K562 (cell line): ENCODE measurements around the gene AP5Z1. TPM values are rescaled to one million over a fixed set of nuclear protein-coding genes. Genes with fewer than 3 reads are reported as not detected.

Experiments used
- ATAC-seq: fragments of 200-7000 bp; cut with Tn5 transposase; 3 replicates; pipeline ENCODE4 v1.9.1; 2020; ENCODE audit warnings: moderate library complexity
- BruUV-seq: library from RNA; stranded (reverse); fragments of 400-500 nt; replicated peaks from 2 replicates; lab custom pipeline; 2021; lab: Mats Ljungman, UMichigan
- CTCF ChIA-PET: fragments of 300-600 bp; formaldehyde crosslinking; extraction: SDS; loops from one replicate; lab custom pipeline; 2021; ENCODE audit warnings: low intra/inter-chr PET ratio; lab: Yijun Ruan, JAX
- POLR2A ChIA-PET: fragments of 300-600, 350-650 bp; sonication (Branson Sonifier 250); formaldehyde crosslinking; extraction: SDS; loops from one replicate; lab custom pipeline; 2021; ENCODE audit warnings: antibody characterized with exemption, inconsistent platforms; lab: Yijun Ruan, JAX
- DNase-seq, 4 experiments: peaks; one replicate each; pipeline versions ENCODE4 v3.0.0 to v3.0.0-alpha.2; 2011 to 2018; ENCODE audit warnings: low spot score in 3 of 4, mixed read lengths in 3 of 4; ENCODE audit errors: extremely low read depth in 1 of 4
- FAIRE-seq: peaks from 2 replicates; lab custom pipeline; 2011; peaks lifted over from hg19 to GRCh38; lab: Jason Lieb, UNC
- H2AFZ ChIP-seq: 2 replicates; pipeline ENCODE4 v1.6.0; 2011; ENCODE audit warnings: low read depth, low read length, control low read depth, inconsistent platforms
- H3K27ac ChIP-seq: fragments of 200-600 bp; 3 replicates; pipeline ENCODE4 v1.8.0; 2011; ENCODE audit warnings: low read depth, mild to moderate bottlenecking, control low read depth, inconsistent platforms, low read length, moderate library complexity, mixed read lengths; ENCODE audit errors: extremely low read depth
- H3K27me3 ChIP-seq, 2 experiments: fragments of 300-600 bp in 1 of 2; 2 replicates in 1 of 2; 3 replicates in 1 of 2; pipeline versions ENCODE4 v1.6.0 to v1.8.0; 2011; ENCODE audit warnings: inconsistent platforms in 2 of 2, low read length in 2 of 2, mild to moderate bottlenecking in 1 of 2, mixed read lengths in 1 of 2, moderate library complexity in 1 of 2; ENCODE audit not compliant: control insufficient read depth in 2 of 2, insufficient read depth in 2 of 2
- H3K36me3 ChIP-seq: fragments of 300-600 bp; 3 replicates; pipeline ENCODE4 v1.8.0; 2011; ENCODE audit warnings: mild to moderate bottlenecking, low read length, inconsistent platforms; ENCODE audit not compliant: control insufficient read depth, insufficient read depth
- H3K4me1 ChIP-seq, 2 experiments: fragments of 200-600 bp in 1 of 2; replicated peaks in 1 of 2; 2 replicates in 1 of 2; 3 replicates in 1 of 2; pipeline versions ENCODE4 v1.5.1 to v1.8.0; 2011; ENCODE audit warnings: inconsistent platforms in 2 of 2, low read length in 2 of 2, mild to moderate bottlenecking in 1 of 2, mixed read lengths in 1 of 2, moderate library complexity in 1 of 2; ENCODE audit not compliant: control insufficient read depth in 2 of 2, insufficient read depth in 2 of 2
- H3K4me2 ChIP-seq: 2 replicates; pipeline ENCODE4 v1.6.1; 2011; ENCODE audit warnings: low read length, control low read depth, inconsistent platforms, mixed read lengths; ENCODE audit not compliant: insufficient read depth
- H3K4me3 ChIP-seq: fragments of 200-600 bp; sonication (generic), shearing (Covaris generic); 2 replicates; pipeline ENCODE4 v1.5.1; 2016; ENCODE audit warnings: control low read depth, inconsistent platforms
- H3K79me2 ChIP-seq: fragments of 200-600 bp; 3 replicates; pipeline ENCODE4 v1.8.0; 2011; ENCODE audit warnings: low read length, inconsistent platforms; ENCODE audit not compliant: control insufficient read depth, insufficient read depth
- H3K9ac ChIP-seq, 2 experiments: 2 replicates each; pipeline versions ENCODE4 v1.6.0 to v1.6.1; 2011; ENCODE audit warnings: low read depth in 2 of 2, low read length in 2 of 2, control low read depth in 1 of 2, inconsistent platforms in 1 of 2, mild to moderate bottlenecking in 1 of 2, mixed read lengths in 1 of 2; ENCODE audit not compliant: insufficient read depth in 1 of 2
- H3K9me1 ChIP-seq: one replicate; pipeline ENCODE4 v1.6.0; 2011; ENCODE audit warnings: inconsistent platforms, mild to moderate bottlenecking, low read length, moderate library complexity; ENCODE audit not compliant: control insufficient read depth, insufficient read depth
- H3K9me3 ChIP-seq: replicated peaks from 2 replicates; pipeline ENCODE4 v1.5.1; 2011; ENCODE audit warnings: low read depth, low read length, inconsistent platforms; ENCODE audit not compliant: control insufficient read depth, insufficient read depth
- H4K20me1 ChIP-seq: replicated peaks from 2 replicates; pipeline ENCODE4 v1.6.1; 2011; ENCODE audit warnings: low read length, inconsistent platforms, mixed read lengths; ENCODE audit not compliant: control insufficient read depth, insufficient read depth
- NFIX ChIP-seq: fragments of 250-450 bp; sonication (Bioruptor Pico); IDR thresholded peaks from 2 replicates; pipeline ENCODE4 v1.4.0; 2020; ENCODE audit warnings: low read depth, mild to moderate bottlenecking, moderate library complexity
- POLR2G ChIP-seq: fragments of 200-400 bp; formaldehyde crosslinking; IDR thresholded peaks from 2 replicates; pipeline ENCODE4 v1.6.1; 2017; ENCODE audit warnings: low read depth, mild to moderate bottlenecking, antibody characterized with exemption, low read length, moderate library complexity
- RBM22 ChIP-seq: fragments of 200-400 bp; formaldehyde crosslinking; IDR thresholded peaks from 2 replicates; pipeline ENCODE4 v1.6.1; 2018; ENCODE audit warnings: low read length, low read depth; ENCODE audit not compliant: poor library complexity, severe bottlenecking
- TAF9B ChIP-seq: fragments of 450-650 bp; IDR thresholded peaks from 2 replicates; pipeline ENCODE4 v1.6.1; 2018; ENCODE audit warnings: mild to moderate bottlenecking; ENCODE audit not compliant: partially characterized antibody
- ZKSCAN1 ChIP-seq: fragments of 150-350 bp; IDR thresholded peaks from 2 replicates; pipeline ENCODE4 v1.6.1; 2016; ENCODE audit warnings: low read depth, low read length
- WGBS: fragments of 100-300 bp; shearing (Covaris generic); methylation state at CpG from one replicate; pipeline ENCODE4 v1.1.6; 2016; ENCODE audit warnings: low coverage, mixed read lengths; ENCODE audit not compliant: insufficient coverage; ENCODE audit errors: missing lambda C conversion rate; 5-methylcytosine and 5-hydroxymethylcytosine counted together
- in situ Hi-C: fragments of 300-500 bp; cut with MboI; formaldehyde crosslinking; loops from 4 replicates; pipeline ENCODE4 v1.15.0; 2018; ENCODE audit warnings: inconsistent platforms, mixed read lengths
- intact Hi-C: fragments of 100-400 bp; cut with micrococcal nuclease; formaldehyde crosslinking; loops from 2 replicates; pipeline ENCODE4 v1.14.2; 2022
- polyA plus RNA-seq, 8 experiments: library from polyadenylated mRNA; depleted of rRNA in 4 of 8; stranded (reverse) in 5 of 8; unstranded in 3 of 8; fragments of >200 nt; fragmentation: Nextera tagmentation in 2 of 8; fragmentation: Illumina TruSeq in 1 of 8; extraction: Ambion mirVana in 2 of 8; extraction: Trizol in 1 of 8; gene quantifications; 2 replicates each; pipeline versions ENCODE4 v1.2.1 to v1.2.3, GENCODE V29; 2011 to 2014; ENCODE audit warnings: inconsistent platforms in 1 of 8, missing spikeins in 1 of 8
- total RNA-seq, 7 experiments: library from RNA; depleted of rRNA in 6 of 7; stranded (reverse); fragments of >200 nt in 6 of 7; fragmentation: Illumina TruSeq in 2 of 7; extraction: Trizol in 2 of 7; gene quantifications; 2 replicates each; pipeline versions ENCODE4 v1.2.1 to v1.2.3, GENCODE V29; 2011 to 2021; ENCODE audit warnings: low replicate concordance in 1 of 7

The AP5Z1 gene
- total and polyA plus RNA-seq, 9 of the 15 experiments (the other 6 are each of a cell fraction or from before 2014, with no cell fraction given): 0.06 to 31.1 (median 6.4) TPM

GRCh38 chr7:4763091-4763793, 12.2 kb upstream of the AP5Z1 start:
- 94% methylated on average over 29 of the region's 32 CpGs for whole genome bisulfite sequencing
- H3K27ac ChIP-seq: no peak overlapping the region
- H2AFZ ChIP-seq: no peak overlapping the region
- FAIRE-seq (no peak), DNase-seq (no peak), ATAC-seq (no peak)
- ChIA-PET POLR2A (interaction anchor here (1.2 to 1.9 kb wide), 2 partner anchors 10 to 12 kb away, joined by 3 to 9 read pairs; partner anchors contain the start of gene AP5Z1), CTCF (no interaction called here)
- H3K4me2 ChIP-seq: no peak overlapping the region
- in situ Hi-C loops (no loop called here), intact Hi-C loops (no loop called here)
- H3K4me3 ChIP-seq: no peak overlapping the region
- no TSS peak for BruUV-seq
- peaks cover 0 to 12% of the 10 kb centered on the region in 2 experiments; a peak in 1 of 5 replicates for H3K4me1 ChIP-seq
- peaks cover 5% of the 10 kb centered on the region for H3K9me1 ChIP-seq
- H3K36me3 ChIP-seq: peaks cover 72% of the 10 kb centered on the region; the same call in 2 of the 3 replicates
- no peaks in the 10 kb centered on the region for H3K79me2 ChIP-seq
- TF ChIP-seq POLR2G (peak; percentile 9; the same call in 1 of the 2 replicates), RBM22 (peak; percentile 64), TAF9B (no peak)
- H4K20me1 ChIP-seq: 0 out of 2 replicates have a peak, but pooled peaks cover 4% of the 10 kb centered on the region
- peak overlapping the region in 1 of 2 experiments; percentile 1; a peak in 1 of 4 replicates for H3K9ac ChIP-seq
- H3K9me3 ChIP-seq: no peaks in the 10 kb centered on the region
- H3K27me3 ChIP-seq: no peaks in the 10 kb centered on the region

- POLR2A ChIA-PET: interaction anchor here (1.9 kb wide), 1 partner anchor 12 kb away, joined by 9 read pairs; the partner anchor contains the start of gene AP5Z1
- in situ Hi-C loops: no loop called here
- intact Hi-C loops: no loop called here
- H2AFZ ChIP-seq: no peak overlapping the region
- DNase-seq (no peak), ATAC-seq (no peak), FAIRE-seq (no peak)
- TF ChIP-seq RBM22 (peak; percentile 5), NFIX (CRISPR knock-in tag) (no peak), ZKSCAN1 (no peak)
- H3K4me2 ChIP-seq: no peak overlapping the region
- H3K9me1 ChIP-seq: peaks cover 5% of the 10 kb centered on the region
- no peak overlapping the region for H3K27ac ChIP-seq
- no peak overlapping the region for H3K4me3 ChIP-seq
- peak overlapping the region in 1 of 2 experiments; percentile 1; a peak in 1 of 4 replicates for H3K9ac ChIP-seq
- BruUV-seq: no TSS peak
- CTCF ChIA-PET: interaction anchor here (0.6 kb wide), 1 partner anchor 79 kb away, joined by 4 read pairs; no protein-coding TSS in a partner anchor
- H3K36me3 ChIP-seq: peaks cover 67% of the 10 kb centered on the region; the same call in 2 of the 3 replicates
- H3K4me1 ChIP-seq: peaks cover 0 to 15% of the 10 kb centered on the region in 2 experiments; a peak in 1 of 5 replicates
- H3K27me3 ChIP-seq: no peaks in the 10 kb centered on the region
- WGBS: 95% methylated on average over 20 of the region's 21 CpGs
- 0 out of 2 replicates have a peak, but pooled peaks cover 4% of the 10 kb centered on the region for H4K20me1 ChIP-seq
- H3K9me3 ChIP-seq: no peaks in the 10 kb centered on the region
- H3K79me2 ChIP-seq: no peaks in the 10 kb centered on the region
Measured at GRCh38 chr7:4763794-4764185, 11.6 kb upstream of the AP5Z1 start.
